ENCODE results near the gene PCNT. TPM values are rescaled to one million over a fixed set of nuclear protein-coding genes. Genes with fewer than 3 reads are reported as not detected.
A peak's percentile ranks its signal among the peaks of the same experiment; 100 is the strongest.
"Not testable (repeated sequence)": the region's sequence is repeated elsewhere in the genome, so short reads cannot be mapped to it uniquely, and the experiment has no call there.

PCNT gene
- polyA plus RNA-seq, 3 donors = 35.1 to 40.1 (median 35.7) TPM

DNA sequence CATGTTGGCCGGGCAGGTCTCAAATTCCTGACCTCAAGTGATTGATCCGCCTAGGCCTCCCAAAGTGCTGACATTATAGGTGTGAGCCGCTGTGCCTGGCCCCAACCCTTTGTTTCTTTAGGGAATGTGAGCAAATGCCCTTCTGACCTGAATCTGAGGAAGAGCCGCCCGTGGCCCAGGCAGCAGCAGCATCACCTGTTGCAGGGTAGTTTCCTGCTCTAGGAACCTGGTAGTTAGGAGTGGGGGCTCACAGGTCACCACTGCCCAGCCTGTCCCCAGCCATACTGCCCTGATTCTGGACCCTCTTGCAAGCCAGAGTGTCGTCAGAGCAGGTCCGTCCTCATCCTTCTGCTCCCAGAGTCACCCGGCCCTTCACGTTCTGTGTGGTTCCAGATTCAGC, 24.8 kb upstream of the PCNT start:
- DNase-seq (ENCODE audit: extremely low read depth in 1 of 11, low read depth in 9 of 11, low spot score in 4 of 11) = no peak

DNA sequence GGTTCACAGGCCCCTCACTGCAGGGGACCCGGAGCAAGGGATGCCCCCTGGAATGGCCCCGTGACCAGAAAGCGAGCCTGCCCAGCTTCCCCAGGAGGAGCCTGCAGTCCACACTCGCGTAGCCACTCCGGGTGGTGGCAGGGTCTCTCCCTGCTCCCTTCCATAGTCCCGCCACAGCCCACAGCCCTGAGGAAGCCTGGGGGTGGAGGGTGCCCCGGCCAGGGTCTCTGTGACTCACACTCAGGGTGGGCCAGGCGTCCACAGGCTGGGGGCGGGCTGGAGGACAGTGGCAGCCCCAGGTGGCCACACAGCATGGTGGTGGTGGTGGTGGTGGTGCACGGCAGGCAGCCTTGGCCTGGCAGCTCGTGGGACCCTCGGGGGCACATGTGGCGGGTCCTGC, 22.2 kb upstream of the PCNT start:
- DNase-seq (ENCODE audit: extremely low read depth in 1 of 11, low read depth in 9 of 11, low spot score in 4 of 11) = no peak

DNA sequence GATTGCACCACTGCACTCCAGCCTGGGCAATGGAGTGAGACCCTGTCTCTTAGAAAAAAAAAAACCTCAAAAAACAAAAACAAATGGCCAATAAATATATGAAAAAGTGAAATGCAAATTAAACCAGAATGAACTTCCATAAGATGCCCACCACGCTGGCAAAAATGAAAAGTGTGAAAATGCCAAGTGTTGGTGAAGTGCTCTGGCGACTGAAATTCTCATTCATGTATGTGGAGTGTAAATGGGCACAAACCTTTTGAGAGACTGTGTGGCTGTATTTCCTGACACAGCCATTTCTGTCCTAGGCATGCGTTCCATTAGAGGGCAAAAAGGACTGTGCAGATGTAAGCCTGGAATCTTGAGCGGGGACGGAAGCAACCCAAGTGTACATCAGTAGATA, 19.5 kb upstream of the PCNT start:
- DNase-seq (ENCODE audit: extremely low read depth in 1 of 11, low read depth in 9 of 11, low spot score in 4 of 11) = no peak

DNA sequence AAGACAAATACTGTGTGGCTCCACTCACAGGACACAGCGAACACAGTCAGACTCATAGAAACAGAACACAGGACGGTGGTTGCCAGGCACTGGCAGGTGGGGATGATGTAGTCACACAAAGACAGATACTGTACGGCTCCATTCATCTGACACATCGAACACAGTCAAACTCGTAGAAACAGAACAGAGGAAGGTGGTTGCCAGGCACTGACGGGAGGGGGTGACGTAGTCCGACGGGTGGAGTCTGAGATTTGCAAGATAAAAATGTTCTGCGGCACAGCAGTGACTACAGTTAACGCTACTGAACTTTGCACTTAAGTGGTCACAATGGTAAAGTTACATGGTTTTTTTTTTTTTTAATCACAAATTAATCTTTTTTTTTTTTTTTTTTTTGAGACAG, 19.0 kb upstream of the PCNT start:
- no peak for DNase-seq (ENCODE audit: extremely low read depth in 1 of 11, low read depth in 9 of 11, low spot score in 4 of 11)

DNA sequence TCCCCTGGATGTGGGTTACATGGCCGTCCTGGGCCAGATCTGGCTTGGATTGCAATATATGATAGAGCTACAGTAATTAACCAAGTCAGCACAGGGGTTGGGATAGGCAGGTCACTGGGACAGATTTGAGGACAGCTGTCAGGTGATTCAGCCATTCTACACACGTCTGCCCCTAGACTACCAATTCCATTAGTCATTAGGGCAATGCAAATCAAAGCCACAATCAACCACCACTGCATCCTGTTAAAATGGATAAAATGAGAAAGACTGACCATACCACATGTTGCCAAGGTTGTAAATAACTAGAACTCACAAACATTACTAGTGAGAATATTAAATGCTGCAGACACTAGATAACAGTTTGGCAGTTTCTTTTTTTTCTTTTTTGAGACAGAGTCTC, 16.3 kb upstream of the PCNT start:
- DNase-seq (ENCODE audit: extremely low read depth in 1 of 11, low read depth in 9 of 11, low spot score in 4 of 11) = no peak

DNA sequence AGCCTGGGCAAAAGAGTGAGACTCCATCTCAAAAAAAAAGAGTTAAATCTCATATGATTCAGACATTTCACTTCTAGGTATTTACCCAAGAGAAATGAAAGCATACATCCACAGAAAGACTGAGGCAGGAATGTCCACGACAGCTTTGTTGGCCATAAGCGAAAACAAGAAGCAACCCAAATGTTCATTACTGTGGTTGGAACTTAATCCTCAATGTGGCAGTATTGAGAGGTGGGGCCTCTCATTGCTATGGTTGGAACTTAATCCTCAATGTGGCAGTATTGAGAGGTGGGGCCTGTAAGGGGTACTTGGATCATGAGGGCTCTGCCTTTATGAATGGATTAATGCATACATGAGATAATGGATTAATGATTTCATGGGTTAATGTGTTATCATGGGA, 15.5 kb upstream of the PCNT start:
- no peak for DNase-seq (ENCODE audit: extremely low read depth in 1 of 11, low read depth in 9 of 11, low spot score in 4 of 11)

DNA sequence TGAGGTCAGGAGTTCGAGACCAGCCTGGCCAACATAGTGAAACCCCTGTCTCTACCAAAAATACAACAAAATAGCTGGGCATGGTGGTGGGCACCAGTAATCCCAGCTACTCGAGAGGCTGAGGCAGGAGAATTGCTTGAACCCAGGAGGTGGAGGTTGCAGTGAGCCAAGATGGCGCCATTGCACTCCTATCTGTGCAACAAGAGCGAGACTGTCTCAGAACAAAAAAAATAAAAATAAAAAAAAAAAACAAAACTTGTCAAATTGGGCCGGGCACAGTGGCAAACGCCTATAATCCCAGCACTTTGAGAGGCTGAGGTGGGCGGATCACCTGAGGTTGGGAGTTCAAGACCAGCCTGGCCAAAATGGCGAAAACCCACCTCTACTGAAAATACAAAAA, 13.7 kb upstream of the PCNT start:
- DNase-seq (ENCODE audit: extremely low read depth in 1 of 11, low read depth in 9 of 11, low spot score in 4 of 11) = not testable (repeated sequence)

DNA sequence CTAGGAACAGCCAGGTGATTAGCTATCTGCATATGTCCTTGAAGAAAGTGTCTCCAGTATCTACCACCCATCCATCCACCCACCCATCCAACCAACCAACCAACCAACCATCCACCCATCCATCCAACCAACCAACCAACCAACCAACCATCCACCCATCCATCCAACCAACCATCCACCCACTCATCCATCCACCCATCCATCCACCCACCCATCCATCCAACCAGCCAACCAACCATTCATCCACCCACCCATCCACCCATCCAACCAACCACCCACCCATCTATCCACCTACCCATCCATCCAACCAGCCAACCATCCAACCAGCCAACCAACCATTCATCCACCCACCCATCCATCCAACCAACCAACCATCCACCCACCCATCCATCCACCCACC, 12.4 kb upstream of the PCNT start:
- DNase-seq (ENCODE audit: extremely low read depth in 1 of 11, low read depth in 9 of 11, low spot score in 4 of 11) = no peak

DNA sequence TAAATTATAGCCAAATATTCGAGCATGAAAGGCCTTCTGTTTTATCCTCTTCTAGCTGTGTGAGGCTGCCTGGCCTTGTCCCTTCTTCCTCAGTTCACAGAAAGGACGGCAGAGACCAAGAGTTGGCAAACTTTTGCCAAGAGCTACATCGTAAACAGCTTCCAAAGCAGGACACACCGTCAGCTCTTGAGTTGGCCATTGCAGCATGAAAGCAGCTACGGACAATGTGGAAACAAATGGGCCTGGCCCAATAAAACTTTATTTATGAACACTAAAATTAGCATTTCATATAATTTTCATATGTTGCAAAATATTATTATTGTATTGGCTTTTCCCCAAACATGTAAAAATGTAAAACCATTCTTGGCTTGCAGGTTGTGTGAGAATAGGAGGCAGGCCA, 11.0 kb upstream of the PCNT start:
- DNase-seq (ENCODE audit: extremely low read depth in 1 of 11, low read depth in 9 of 11, low spot score in 4 of 11) = no peak

DNA sequence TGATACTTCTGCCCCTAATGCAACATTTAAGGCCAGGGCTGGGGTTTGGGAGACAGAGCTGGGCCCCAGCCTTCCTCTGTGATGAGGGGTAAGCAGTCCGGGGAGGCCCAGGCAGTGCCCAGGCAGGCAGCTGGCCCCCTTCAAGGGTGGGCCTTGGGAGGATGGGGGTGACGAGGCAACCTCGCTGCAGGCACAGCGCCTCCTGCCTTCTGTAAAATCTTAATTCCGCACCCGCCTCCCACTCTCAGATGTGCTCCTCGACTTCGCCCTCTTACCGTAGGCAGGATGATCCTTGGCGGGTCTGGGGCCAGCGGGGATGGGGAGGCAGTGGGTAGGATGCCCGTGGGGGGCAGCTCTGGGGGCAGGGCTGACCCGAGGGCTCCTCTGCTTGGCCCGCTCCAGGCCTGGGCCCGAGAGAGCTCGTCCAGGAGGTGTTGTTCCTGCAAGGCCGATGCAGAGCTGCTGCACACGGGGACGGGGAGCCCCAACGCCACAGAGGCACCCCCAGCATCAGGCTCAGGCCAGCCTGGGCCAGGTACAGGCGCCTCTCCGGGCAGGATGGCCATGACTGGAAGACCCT, 9.4 kb upstream of the PCNT start:
- DNase-seq (ENCODE audit: extremely low read depth in 1 of 11, low read depth in 9 of 11, low spot score in 4 of 11) = no peak

DNA sequence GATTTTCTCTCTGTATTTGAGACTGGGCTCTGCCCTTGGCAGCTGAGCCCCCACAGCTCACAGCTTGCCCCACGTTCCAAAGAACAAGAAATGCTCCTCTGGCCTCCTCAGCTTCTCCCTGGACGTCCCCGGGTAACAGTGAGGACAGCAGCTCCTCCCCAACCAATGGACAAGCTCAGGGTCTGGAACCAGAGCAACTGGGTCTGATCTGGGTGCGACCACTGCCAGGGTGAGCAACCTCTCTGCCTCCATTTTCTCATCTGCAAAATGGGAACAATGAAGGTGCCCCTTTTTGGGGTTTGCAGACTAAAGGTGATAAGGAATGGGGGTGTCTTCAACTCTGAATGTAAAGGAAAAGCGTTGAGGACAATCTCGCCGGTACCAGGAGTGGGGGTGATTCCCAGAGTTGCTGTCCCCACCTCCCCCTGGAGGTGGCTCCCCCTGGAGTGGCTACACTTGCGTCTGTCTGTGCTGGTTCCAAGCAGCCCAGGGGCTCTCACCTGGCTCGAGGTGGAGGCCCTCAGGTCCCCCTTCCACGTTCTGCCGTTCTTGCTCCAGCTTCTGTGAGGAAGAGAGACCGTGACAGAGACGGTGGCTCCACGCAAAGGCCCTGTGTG, 7.1 kb upstream of the PCNT start:
- DNase-seq (ENCODE audit: extremely low read depth in 1 of 11, low read depth in 9 of 11, low spot score in 4 of 11) = no peak

DNA sequence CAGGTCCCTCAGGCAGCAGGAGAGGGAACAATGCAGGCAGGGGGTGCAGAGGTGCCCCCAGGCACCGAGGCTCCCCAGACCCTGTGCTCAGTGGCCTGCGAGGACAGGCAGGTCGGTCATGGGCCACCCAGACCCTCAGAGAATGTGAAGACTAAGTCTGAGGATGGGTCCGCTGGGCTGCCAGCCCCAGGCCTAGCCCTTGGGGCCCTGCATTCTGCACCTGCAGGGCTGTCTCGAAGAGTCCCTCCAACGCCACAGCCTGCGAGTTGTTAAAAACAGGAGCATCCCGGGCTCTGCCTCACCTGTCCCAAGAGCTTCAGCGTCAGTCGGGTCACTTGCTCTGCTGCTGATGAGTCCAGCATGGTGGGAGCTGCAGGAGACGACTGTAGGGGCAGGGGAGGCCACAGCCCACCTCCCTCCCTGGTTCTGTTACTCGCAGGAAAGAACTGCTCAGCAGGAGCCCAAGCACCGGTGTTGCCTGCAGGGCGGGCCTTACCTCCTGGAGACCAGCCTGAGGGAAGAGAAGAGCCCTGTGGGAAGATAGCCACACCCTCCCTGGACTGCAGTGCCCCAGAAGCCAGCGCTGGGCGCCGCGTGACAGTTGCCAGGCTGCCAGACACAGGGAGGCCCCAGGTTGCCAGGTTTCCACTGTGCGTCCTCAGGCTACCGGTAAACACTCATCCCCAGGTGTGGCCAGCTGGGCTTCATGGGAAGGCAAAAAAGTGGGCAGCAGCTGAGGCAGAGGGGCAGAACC, 6.1 kb upstream of the PCNT start:
- no peak for DNase-seq (ENCODE audit: extremely low read depth in 1 of 11, low read depth in 9 of 11, low spot score in 4 of 11)

DNA sequence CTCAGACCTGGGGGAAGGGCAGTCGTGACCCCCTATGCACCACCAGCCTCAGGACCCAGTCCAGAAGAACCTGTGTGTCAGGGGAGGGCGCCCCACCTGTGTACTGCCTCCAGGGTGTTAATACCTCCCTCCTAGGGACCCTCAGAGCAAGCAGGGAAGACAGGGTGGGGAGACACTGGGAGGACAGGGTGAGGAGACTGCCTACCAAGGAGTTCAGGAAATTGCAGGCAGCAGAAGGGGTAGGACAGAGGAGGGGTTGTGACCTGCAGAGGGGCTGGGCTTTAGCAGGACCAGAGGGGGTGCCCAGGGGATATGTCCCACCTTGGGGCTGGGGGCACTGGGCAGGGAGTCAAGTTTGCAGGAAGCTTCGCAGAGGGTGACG, 5.5 kb upstream of the PCNT start:
- no peak for DNase-seq (ENCODE audit: extremely low read depth in 1 of 11, low read depth in 9 of 11, low spot score in 4 of 11)

DNA sequence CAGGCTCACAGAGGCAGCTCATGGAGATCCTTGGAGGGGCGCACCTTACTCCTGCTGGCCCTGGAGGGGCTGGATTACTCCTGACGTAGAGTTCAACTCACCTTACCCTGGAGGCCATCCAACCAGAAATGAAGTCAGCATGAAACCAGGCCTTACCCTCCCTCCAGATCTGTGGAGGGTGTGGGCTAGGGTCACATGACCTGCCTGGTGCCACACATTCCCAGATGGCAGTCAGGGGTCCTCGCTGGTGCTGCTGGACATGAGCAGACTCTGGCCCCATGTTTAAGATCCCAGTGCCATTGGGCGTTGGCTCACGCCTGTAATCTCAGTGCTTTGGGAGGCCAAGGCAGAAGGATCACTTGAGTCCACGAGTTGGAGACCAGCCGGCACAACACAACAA, 4.8 kb upstream of the PCNT start:
- no peak for DNase-seq (ENCODE audit: extremely low read depth in 1 of 11, low read depth in 9 of 11, low spot score in 4 of 11)

DNA sequence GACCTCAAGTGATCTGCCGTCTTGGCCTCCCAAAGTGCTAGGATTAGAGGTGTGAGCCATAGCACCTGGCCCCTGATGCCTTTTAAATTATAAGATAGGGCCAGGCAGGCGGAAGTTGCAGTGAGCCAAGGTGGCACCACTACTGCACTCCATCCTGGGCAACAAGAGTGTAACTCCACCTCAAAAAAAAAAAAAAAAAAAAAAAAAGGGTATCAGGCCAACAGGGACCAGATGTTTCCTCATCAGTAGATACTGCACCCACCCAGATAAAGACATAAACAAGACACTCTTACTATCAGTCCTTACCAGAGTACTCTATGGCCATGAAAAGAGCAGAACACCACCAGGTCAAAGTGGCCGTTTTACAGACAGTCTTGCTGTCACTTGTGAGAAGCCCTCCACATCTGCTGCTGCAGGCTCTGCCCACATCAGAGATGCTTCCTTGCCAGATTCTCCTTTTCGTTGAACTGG, 3.6 kb upstream of the PCNT start:
- DNase-seq (ENCODE audit: extremely low read depth in 1 of 11, low read depth in 9 of 11, low spot score in 4 of 11) = no peak

DNA sequence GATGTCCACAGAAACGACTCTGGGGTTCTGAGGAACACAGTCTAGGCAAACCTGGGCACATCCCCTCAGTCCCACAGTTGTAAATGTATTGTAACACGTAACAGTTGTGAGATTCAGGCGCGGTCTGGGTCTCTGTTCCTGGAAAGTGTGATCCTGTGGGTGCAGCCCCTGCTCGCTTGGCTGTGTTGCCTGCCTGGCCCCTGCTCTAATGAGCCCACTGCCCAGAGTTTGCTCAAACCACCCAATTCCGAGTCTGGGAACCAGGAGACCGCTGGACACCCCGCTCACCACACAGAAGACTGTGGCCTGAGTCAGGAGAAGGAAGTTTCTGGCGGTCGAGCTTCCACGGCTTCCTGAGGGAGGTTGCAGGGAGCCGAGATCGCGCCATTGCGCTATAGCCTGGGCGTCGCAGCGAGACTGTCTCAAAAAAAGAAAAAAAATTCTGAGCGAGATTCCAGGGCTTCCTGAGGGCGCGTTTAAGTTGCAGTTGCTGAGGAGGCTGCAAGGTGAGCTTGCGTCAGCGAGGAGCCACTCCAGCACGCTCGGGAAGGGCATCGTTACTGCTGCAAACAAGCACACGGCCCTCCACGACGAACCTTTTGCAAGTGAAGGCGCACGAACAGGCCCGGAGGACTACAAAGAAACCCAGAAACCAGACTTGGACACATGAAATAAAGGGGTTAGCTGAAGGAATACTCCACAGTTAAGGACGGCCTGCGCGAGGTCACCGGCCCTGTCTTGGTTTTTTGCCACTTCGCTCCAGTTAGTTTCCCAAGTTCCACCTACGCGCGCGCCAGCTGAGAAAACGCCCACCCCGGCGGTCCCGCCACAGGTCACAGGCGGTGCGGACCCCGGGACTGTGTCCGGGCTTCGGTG, 1.4 kb upstream of the PCNT start:
- no peak for DNase-seq (ENCODE audit: extremely low read depth in 1 of 11, low read depth in 9 of 11, low spot score in 4 of 11)

DNA sequence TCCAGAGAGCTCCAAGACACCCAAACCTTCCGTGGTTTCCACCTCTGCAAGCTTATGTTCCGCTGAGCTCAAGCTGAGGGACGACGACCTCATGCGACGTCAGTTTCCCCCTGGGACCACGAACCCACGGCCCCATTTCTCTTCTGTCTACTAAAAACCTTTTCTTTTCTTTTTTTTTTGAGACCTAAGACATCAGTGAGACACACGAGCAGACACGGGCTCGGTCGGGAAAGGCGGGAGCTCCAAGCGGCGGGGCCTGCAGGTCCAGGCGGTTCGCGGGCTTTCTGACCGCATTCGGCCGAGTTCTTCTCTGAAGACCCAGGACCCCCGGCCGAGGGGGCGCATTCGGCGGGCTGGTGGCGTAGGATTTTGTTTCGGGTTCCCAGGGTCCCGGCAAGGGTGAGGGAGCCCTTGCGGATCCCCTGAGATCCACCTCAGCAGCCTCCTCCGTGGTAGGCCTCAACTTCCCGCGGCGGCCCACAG, 688 bp upstream of the PCNT start:
- DNase-seq (ENCODE audit: extremely low read depth in 1 of 11, low read depth in 9 of 11, low spot score in 4 of 11) = no peak

DNA sequence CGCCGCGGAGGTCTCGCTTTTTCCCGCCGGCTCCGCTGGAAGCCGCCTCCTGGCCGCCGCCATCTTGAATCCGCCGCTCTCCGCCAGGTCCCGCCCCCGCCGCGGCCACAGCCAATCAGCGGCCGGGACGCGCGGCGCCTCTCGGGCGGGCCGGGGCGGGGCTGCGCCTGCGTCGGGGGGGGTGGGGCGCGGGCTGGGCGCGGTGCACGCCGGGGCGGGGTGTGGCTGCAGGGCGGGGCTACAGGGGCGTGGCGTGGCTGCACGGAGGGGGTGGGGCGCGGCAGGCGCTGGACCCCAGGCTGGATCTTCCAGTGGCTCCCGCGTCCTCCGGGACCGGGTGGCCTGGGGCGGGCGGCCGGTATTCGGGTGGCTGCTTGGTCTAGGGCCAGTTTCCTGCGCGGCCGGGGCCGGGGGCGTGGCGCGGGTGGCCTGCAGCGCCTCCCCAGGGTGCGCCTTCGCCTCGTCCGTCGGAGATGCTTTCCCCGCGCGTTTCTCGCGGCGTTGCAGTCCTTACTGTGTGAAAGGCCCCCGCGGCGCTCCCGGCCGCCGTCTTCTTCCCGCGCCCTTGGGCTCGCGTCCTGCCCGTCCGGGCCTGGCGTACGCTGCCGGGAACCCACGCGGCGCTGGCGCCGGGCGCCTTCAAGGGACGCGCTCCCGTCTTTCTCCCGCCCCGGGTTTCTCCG, 575 bp downstream of the PCNT start:
- DNase-seq (ENCODE audit: extremely low read depth in 1 of 11, low read depth in 9 of 11, low spot score in 4 of 11) = peak; percentile 42 to 86 (median 78)
